NCI-H2171 (cell line): ENCODE measurements around the gene SFTPB.
"Not testable (repeated sequence)": the region's sequence is repeated elsewhere in the genome, so short reads cannot be mapped to it uniquely, and the experiment has no call there.

Source experiments
- DNase-seq: peaks from one replicate; lab custom pipeline; 2025; lab: John Stamatoyannopoulos, UW

The SFTPB gene

GRCh38 chr2:85668009-85668856, at the start of gene SFTPB:
Gene SFTPB (minus strand): TSS chr2:85668199. CDS start chr2:85668183, 16 bp downstream.
- no peak for DNase-seq

DNA sequence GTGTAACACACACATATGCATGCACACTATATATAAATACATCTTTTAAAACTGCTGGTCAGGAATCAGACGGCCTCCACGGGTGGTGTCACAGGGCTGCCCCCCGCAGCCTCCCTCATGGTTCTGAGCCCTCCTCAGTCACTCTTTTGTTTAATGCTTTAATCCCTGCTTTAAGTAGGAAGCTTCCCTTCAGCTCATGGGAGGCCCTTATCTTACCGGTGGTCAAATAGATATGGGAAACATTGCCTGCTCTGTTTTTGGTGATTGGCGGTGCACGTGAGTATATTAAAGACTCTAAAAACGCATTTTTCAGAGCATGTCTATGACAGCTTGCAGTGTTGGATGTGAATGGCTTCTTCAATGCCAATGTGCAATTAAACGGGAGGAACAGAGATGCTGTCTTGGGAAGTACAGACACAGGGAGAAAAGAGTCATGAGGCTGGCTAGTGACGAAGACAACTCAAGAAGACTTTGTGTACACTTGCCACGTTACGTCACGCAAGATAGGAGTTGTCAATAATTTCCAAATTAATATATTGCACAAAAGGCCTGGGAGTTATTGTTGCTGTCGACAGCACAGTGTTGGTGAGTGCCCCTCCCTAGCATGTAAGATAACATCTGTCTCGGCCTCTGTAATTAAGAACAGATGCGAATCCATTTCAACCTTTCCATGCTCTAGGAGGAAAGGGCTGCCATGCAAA, 49.5 kb upstream of the SFTPB start:
- DNase-seq: no peak

- no peak for DNase-seq
Observed at GRCh38 chr2:85716346-85716914, 48.4 kb upstream of the SFTPB start.

DNA sequence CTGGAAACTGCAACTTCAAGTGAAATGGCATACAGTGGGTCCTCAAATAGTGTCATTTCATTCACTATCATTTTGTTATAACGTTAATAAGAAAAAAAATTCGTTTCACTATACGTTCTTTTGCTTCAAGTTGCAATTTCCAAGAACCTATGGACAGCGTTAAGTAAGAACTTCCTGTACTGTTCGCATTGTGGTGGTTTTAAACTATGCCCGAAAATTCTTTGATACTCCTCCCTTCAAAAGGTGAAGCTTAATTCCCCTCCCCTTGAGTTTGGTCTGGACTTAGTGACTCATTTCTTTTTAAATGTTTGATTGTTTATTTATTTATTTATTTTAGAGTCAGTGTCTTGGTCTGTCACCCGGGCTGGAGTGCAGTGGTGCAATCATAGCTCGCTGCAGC, 46.8 kb upstream of the SFTPB start:
- no peak for DNase-seq

DNA sequence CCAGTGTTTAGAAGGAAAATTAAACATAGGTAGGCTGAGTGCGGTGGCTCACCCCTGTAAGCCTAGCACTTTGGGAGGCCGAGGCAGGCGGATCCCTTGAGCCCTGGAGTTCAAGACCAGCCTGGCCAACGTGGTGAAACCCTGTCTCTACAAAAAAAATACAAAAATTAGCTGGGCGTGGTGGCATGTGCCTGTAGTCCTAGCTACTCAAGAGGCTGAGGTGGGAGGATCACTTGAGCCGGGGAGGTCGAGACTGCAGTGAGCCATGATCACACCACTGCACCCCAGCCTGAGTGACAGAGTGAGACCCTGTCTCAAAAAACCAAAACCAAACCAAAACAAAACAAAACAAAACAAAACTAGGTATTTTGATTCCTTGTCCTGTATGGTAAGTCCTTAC, 46.4 kb upstream of the SFTPB start:
- DNase-seq: not testable (repeated sequence)

- DNase-seq: no peak
Observed at GRCh38 chr2:85713836-85714235, 45.8 kb upstream of the SFTPB start.

- DNase-seq: no peak
Observed at GRCh38 chr2:85712849-85713612, 45.0 kb upstream of the SFTPB start.

DNA sequence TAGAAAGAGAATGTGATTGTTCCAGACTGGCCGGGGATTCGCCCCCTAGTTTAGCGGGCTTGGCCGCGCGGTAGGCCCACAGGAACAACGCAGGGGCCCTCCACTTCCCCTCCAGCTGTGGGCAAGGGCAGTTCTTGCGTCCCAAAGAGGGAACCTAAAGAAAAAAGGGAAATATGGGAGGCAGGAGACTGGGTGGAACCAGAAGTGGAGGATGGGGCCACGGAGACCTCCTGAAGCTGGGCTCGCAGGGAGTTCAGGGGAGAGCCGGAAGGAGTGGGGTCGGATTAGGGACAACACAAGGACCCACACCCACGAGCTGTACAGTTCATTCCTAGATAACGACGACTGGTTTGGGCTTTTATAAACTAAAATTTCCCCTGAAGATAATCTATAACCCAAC, 44.3 kb upstream of the SFTPB start:
- DNase-seq: no peak

- DNase-seq: no peak
Observed at GRCh38 chr2:85711578-85712060, 43.6 kb upstream of the SFTPB start.

- DNase-seq: no peak
Observed at GRCh38 chr2:85710687-85711577, 42.9 kb upstream of the SFTPB start.

DNA sequence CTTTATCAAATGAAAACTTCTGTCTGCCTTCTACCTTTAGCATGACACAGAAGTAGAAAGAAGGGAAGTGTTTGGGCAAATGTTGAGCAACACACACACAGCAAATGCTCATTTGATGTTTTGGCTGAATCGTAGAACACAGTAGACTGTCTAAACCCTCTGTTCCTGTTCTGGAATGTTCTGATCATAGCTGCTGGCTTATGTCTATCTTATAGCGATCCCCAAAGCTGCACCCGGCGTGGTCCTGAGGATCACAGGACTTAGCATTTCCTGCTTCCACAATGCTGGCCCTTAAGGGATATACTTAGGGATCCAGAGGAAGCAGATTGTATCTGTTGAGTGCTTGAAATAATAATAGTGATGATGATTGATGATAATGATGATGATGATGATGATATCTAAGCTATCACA, 41.4 kb upstream of the SFTPB start:
- no peak for DNase-seq

DNA sequence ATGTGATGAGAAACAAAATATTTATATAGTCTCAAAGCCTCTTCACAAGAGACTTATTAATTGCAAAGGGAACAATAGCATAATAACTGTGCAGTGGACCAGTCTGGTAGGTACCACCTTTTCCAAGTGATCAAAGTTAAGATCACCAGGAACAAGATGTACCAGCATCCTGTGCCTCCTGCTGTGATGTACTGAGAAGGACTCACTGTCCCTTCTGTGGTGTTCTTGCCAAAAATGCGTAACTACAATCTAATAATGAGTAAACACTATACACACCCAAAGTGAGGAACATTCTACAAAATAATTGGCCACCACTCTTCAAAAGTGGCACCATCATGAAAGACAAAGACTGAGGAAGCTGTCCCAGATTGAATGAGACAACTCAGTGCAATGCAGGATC, 40.6 kb upstream of the SFTPB start:
- no peak for DNase-seq

DNA sequence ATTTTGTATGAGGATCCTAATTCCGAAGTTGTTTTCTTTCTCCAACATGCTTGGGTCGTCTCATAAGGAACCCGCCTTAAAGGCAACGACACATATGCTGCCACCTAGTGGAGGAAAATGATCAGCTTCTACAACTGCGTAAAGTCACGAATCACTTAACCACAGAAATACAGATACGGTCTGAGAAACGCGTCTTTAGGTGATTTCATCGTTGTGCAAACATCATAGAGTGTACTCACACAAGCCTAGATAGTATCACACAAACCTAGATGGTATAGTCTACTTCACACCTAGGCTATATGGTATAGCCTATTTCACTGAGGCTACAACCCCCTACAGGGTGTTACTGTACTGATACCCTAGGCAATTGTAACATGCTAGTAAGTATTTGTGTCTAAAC, 39.3 kb upstream of the SFTPB start:
- peak; percentile 58 for DNase-seq

DNA sequence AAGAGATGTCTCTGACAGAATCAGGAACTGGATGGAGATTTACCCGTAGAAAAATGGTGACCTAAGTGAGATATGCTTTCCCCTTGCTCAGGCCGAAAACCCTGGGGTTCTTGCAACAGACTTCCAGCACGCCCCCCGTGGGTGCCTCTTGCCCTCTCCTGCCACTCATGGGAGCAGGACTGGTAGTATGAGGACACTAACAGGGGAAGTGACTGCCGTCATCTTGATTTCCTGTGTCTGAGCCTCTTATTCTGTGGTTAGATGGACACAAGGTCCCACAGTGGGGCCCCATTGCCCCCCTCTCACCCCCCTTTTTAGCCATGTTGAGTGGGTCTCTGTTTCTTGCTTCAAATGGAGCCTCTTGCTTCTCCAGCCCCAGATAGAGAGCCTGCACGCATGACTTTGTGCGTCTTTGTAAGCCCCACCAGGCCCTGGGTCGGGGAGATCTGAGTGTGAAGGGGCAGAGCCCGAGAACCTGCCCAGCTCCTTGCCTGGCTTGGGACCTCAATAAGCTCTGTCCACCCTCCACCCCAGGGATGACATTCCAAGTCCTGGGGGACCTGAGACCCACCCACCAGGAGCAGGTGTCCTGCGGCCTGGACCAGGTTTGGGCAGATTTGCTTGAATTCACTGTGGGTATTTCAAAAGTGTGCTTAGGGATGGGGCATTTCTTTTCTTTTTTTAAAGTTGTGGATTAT, 38.7 kb upstream of the SFTPB start:
- DNase-seq: no peak

- no peak for DNase-seq
Observed at GRCh38 chr2:85706063-85706462, 38.1 kb upstream of the SFTPB start.

- DNase-seq: no peak
Observed at GRCh38 chr2:85705680-85706039, 37.7 kb upstream of the SFTPB start.

DNA sequence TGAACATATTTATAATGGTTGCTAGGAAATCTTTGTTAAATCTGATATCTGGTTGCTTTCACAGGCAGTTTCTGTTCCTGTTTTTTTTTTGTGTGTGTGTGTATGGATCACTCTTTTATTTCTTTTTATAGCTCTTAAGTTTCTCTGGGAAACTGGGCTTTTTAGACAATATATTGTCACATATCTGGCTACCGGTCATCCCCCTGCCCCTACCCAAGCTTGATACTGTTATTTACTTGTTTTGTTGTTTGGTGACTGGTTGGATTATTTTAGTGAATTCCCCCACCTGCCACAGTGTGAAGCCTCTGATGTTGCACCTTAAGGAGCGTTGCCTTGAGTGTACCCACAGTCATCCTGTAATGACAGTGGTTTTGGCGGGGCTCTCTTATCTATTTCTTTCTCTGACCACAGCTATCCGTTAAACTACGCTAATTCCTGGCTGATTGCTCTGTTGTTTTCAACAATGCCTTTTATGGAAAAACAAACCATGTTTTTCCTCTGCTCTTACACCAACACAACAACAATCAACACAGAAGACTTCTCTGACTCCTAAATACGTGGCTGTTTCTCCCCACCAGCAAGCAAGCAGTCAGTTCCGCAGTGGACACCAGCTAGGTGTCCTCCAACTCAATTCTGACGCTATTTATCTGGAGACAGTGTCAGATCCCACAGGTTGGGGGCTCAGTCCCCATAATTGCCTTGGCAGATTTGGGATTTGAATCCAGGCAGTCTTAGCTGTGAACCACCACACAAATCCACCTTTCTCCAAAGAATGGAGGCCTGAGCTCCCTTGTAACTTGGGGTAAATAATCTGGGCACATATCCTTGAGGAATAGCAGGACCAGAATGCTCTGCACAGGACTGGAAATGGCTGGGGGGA, 37.0 kb upstream of the SFTPB start:
- no peak for DNase-seq

- DNase-seq: no peak
Observed at GRCh38 chr2:85704038-85704437, 36.0 kb upstream of the SFTPB start.

GRCh38 chr2:85703329-85703728, 35.3 kb upstream of the SFTPB start:
- DNase-seq: no peak

- DNase-seq: no peak
Observed at GRCh38 chr2:85702800-85703199, 34.8 kb upstream of the SFTPB start.
